Caco-2 (cell line): Measurements from ENCODE around the gene CROCC2. TPM values are rescaled to one million over a fixed set of nuclear protein-coding genes. Genes with fewer than 3 reads are reported as not detected.

Experiments
- BruUV-seq: library from RNA; stranded (reverse); fragments of 400-500 nt; replicated peaks from 2 replicates; lab custom pipeline; 2021; lab: Mats Ljungman, UMichigan
- CTCF ChIA-PET: fragments of 300-600 bp; sonication (Branson Sonifier 250); formaldehyde crosslinking; loops from one replicate; lab custom pipeline; 2022; ENCODE audit warnings: antibody characterized with exemption; lab: Charles Lee
- POLR2A ChIA-PET: fragments of 300-600 bp; sonication (Branson Sonifier 250); formaldehyde crosslinking; loops from one replicate; lab custom pipeline; 2022; ENCODE audit warnings: antibody characterized with exemption; lab: Charles Lee
- DNase-seq, 2 experiments: peaks; one replicate each; pipeline versions ENCODE4 v3.0.0 to v3.0.0-alpha.2; 2020 to 2022
- H3K27me3 ChIP-seq: replicated peaks from 2 replicates; pipeline ENCODE4 v1.6.0; 2011; ENCODE audit warnings: low read length; ENCODE audit not compliant: control insufficient read depth, insufficient read depth
- H3K36me3 ChIP-seq: 2 replicates; pipeline ENCODE4 v1.5.1; 2011; ENCODE audit warnings: low read length; ENCODE audit not compliant: control insufficient read depth, insufficient read depth
- H3K4me1 ChIP-seq: fragments of 250-450 bp; sonication (Bioruptor Pico); 2 replicates; pipeline ENCODE4 v1.5.1; 2020; ENCODE audit warnings: mild to moderate bottlenecking
- H3K4me3 ChIP-seq: 2 replicates; pipeline ENCODE4 v1.5.1; 2011; ENCODE audit warnings: low read depth, mild to moderate bottlenecking, control low read depth, low read length
- H3K9me3 ChIP-seq: fragments of 250-450 bp; sonication (Bioruptor Pico); 2 replicates; pipeline ENCODE4 v1.5.1; 2020; ENCODE audit warnings: mild to moderate bottlenecking, moderate library complexity
- H3K27ac Mint-ChIP-seq: one replicate; pipeline ENCODE4 v1.8.0; 2022; ENCODE audit warnings: mixed read lengths; ENCODE audit not compliant: unreplicated experiment
- H3K27me3 Mint-ChIP-seq: one replicate; pipeline ENCODE4 v1.8.0; 2022; ENCODE audit warnings: mixed read lengths; ENCODE audit not compliant: insufficient read depth, unreplicated experiment
- H3K36me3 Mint-ChIP-seq: one replicate; pipeline ENCODE4 v1.8.0; 2022; ENCODE audit warnings: mild to moderate bottlenecking, mixed read lengths; ENCODE audit not compliant: insufficient read depth, unreplicated experiment
- H3K4me1 Mint-ChIP-seq: one replicate; pipeline ENCODE4 v1.8.0; 2022; ENCODE audit warnings: low read depth, mixed read lengths; ENCODE audit not compliant: unreplicated experiment
- H3K4me3 Mint-ChIP-seq: one replicate; pipeline ENCODE4 v1.8.0; 2022; ENCODE audit warnings: mild to moderate bottlenecking, moderate library complexity, mixed read lengths; ENCODE audit not compliant: unreplicated experiment
- H3K9me3 Mint-ChIP-seq: one replicate; pipeline ENCODE4 v1.8.0; 2022; ENCODE audit warnings: mixed read lengths; ENCODE audit not compliant: unreplicated experiment
- intact Hi-C: fragments of 100-400 bp; cut with micrococcal nuclease; formaldehyde crosslinking; loops from one replicate; pipeline ENCODE4 v1.10.0; 2022; ENCODE audit not compliant: unreplicated experiment
- total RNA-seq: library from RNA; stranded (reverse); gene quantifications from 2 replicates; pipeline ENCODE4 v1.2.3, GENCODE V29; 2022
- TF ChIP-seq, protein P1 (sequence below), 2 experiments: fragments of 200-600 bp in 1 of 2; IDR thresholded peaks; 1 replicate in 1 of 2; 2 replicates in 1 of 2; pipeline versions ENCODE4 v1.5.1 to v1.8.0; 2011 to 2022; ENCODE audit warnings: antibody characterized with exemption in 1 of 2, control low read depth in 1 of 2, inconsistent platforms in 1 of 2, low read depth in 1 of 2, low read length in 1 of 2, mild to moderate bottlenecking in 1 of 2, moderate library complexity in 1 of 2; ENCODE audit not compliant: insufficient read depth in 1 of 2, severe bottlenecking in 1 of 2, unreplicated experiment in 1 of 2

CROCC2 gene
- total RNA-seq, 1 experiment from 2014 or later: not detected

DNA sequence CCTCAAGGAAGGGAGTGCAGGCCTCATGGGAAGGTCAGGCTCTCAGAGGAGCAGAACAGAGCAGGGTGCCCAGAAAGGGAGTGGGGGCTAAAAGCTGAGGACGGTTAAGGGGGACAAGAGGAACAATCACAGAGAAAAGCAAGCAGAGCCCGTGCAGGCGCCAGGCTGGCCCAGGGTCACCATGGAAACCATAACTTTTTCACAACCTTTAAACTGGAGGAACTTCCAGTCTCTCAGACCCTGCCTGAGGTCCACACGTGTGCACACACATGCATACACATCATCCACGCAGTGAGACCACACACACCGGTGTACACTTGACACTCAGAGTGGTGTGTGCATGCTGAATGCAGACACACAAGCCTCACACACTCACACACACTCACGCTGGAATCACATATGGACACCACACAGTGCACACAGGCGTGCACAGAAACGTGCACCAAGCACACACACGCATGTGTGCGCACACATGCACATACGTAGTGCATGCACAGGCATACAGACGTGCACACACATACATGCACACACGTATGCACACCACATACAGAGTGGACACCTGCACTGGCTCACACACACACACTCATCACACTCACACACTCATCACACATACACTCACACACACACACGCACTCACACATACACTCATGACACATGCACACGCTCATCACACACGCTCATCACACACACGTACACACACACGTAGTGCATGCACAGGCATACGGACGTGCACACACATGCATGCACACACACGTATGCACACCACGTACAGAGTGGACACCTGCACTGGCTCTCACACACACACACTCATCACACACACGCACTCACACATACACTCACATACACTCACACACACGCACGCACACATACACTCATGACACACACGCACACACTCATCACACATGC lies 55.1 kb downstream of the CROCC2 start:
- ChIA-PET CTCF (no interaction called here), POLR2A (no interaction called here)
- Histone ChIP-seq H3K4me1 (no peaks in the 10 kb centered on the region), H3K4me3 (no peak overlapping the region), H3K27me3 (no peaks in the 10 kb centered on the region), H3K36me3 (no peaks in the 10 kb centered on the region), H3K9me3 (no peaks in the 10 kb centered on the region)
- no peaks in the 10 kb centered on the region for H3K36me3 Mint-ChIP-seq
- no peak overlapping the region for H3K27ac Mint-ChIP-seq
- TF ChIP-seq, protein P1, sequence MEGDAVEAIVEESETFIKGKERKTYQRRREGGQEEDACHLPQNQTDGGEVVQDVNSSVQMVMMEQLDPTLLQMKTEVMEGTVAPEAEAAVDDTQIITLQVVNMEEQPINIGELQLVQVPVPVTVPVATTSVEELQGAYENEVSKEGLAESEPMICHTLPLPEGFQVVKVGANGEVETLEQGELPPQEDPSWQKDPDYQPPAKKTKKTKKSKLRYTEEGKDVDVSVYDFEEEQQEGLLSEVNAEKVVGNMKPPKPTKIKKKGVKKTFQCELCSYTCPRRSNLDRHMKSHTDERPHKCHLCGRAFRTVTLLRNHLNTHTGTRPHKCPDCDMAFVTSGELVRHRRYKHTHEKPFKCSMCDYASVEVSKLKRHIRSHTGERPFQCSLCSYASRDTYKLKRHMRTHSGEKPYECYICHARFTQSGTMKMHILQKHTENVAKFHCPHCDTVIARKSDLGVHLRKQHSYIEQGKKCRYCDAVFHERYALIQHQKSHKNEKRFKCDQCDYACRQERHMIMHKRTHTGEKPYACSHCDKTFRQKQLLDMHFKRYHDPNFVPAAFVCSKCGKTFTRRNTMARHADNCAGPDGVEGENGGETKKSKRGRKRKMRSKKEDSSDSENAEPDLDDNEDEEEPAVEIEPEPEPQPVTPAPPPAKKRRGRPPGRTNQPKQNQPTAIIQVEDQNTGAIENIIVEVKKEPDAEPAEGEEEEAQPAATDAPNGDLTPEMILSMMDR (IDR thresholded peaks at IDR 0.05; ENCODE audit: insufficient read depth in 1 of 2, low read depth in 1 of 2, low read length in 1 of 2, severe bottlenecking in 1 of 2, unreplicated experiment in 1 of 2): no peak
- intact Hi-C loops: no loop called here
- H3K4me3 Mint-ChIP-seq: no peak overlapping the region
- no peaks in the 10 kb centered on the region for H3K4me1 Mint-ChIP-seq
- no peaks in the 10 kb centered on the region for H3K9me3 Mint-ChIP-seq
- no peak for DNase-seq
- H3K27me3 Mint-ChIP-seq: no peaks in the 10 kb centered on the region
- BruUV-seq: no TSS peak

DNA sequence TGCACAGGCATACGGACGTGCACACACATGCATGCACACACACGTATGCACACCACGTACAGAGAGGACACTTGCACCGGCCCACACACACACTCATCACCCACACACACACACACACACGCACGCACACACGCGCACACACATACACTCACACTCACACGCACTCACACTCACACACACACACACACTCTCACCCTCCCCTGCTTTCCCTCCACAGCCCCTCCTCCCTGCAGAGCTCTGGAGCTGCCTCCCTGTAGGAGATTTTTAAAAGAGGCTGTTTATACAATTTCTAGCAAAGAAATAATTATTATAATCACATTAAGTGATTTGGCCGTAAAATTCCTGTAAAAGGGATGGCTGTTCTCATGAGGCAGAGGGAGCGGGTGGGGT lies 55.8 kb downstream of the CROCC2 start:
- H3K27me3 Mint-ChIP-seq: no peaks in the 10 kb centered on the region
- no TSS peak for BruUV-seq
- no peak for DNase-seq
- Histone ChIP-seq H3K27me3 (no peaks in the 10 kb centered on the region), H3K9me3 (no peaks in the 10 kb centered on the region), H3K36me3 (no peaks in the 10 kb centered on the region), H3K4me3 (no peak overlapping the region), H3K4me1 (no peaks in the 10 kb centered on the region)
- H3K9me3 Mint-ChIP-seq: no peaks in the 10 kb centered on the region
- H3K4me1 Mint-ChIP-seq: no peaks in the 10 kb centered on the region
- no peaks in the 10 kb centered on the region for H3K36me3 Mint-ChIP-seq
- intact Hi-C loops: no loop called here
- H3K4me3 Mint-ChIP-seq: no peak overlapping the region
- TF ChIP-seq, protein P1 (IDR thresholded peaks at IDR 0.05; ENCODE audit: insufficient read depth in 1 of 2, low read depth in 1 of 2, low read length in 1 of 2, severe bottlenecking in 1 of 2, unreplicated experiment in 1 of 2): no peak
- CTCF ChIA-PET: no interaction called here
- POLR2A ChIA-PET: no interaction called here
- no peak overlapping the region for H3K27ac Mint-ChIP-seq

DNA sequence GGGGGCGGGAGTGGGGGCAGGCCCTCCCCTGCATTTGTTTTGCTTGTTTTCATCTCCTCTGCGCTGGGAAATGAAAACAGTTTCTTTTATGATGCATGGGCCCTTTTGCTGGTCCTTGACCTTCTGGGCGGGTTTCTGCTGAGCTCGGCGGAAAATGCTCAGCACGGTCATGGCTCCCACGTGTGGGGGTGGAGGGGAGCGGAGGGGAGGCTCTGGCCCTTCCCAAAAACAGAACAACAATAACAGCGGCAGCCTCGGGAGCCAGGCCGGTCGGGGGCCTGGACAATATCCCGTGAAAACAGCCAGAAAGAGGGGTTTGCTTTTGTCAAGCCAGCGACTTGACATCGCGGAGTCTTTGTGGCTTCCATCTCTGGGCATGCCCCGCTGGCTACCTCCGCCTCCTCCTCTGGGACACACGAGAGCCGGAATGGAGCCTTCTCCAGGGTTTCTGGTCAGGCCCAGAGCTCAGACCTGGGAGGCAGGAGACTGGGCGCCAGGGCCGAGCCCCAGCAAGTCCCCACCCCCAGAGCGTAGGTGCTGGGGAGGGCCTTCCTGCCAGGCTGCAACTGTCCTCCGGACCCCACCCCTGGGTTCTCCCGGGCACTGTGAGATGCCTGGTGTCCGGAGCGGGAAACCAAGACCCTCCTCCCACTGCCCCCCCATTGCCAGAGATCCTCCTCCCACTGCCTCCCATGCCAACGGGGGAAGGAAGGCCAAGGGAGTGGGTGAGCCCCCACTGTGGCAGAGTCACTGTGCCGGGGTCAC lies 56.3 kb downstream of the CROCC2 start:
- POLR2A ChIA-PET: no interaction called here
- Mint-ChIP-seq H3K27ac (no peak overlapping the region), H3K36me3 (no peaks in the 10 kb centered on the region), H3K4me3 (no peak overlapping the region), H3K27me3 (no peaks in the 10 kb centered on the region), H3K4me1 (no peaks in the 10 kb centered on the region), H3K9me3 (no peaks in the 10 kb centered on the region)
- intact Hi-C loops: no loop called here
- H3K4me3 ChIP-seq: no peak overlapping the region
- no peaks in the 10 kb centered on the region for H3K9me3 ChIP-seq
- H3K4me1 ChIP-seq: no peaks in the 10 kb centered on the region
- H3K27me3 ChIP-seq: no peaks in the 10 kb centered on the region
- DNase-seq: no peak
- TF ChIP-seq, protein P1 (IDR thresholded peaks at IDR 0.05; ENCODE audit: insufficient read depth in 1 of 2, low read depth in 1 of 2, low read length in 1 of 2, severe bottlenecking in 1 of 2, unreplicated experiment in 1 of 2): no peak
- CTCF ChIA-PET: no interaction called here
- no peaks in the 10 kb centered on the region for H3K36me3 ChIP-seq
- no TSS peak for BruUV-seq
